ENCODE measurements around the gene HDAC11.
"Not testable (repeated sequence)": the region's sequence is repeated elsewhere in the genome, so short reads cannot be mapped to it uniquely, and the experiment has no call there.

Gene HDAC11

DNA sequence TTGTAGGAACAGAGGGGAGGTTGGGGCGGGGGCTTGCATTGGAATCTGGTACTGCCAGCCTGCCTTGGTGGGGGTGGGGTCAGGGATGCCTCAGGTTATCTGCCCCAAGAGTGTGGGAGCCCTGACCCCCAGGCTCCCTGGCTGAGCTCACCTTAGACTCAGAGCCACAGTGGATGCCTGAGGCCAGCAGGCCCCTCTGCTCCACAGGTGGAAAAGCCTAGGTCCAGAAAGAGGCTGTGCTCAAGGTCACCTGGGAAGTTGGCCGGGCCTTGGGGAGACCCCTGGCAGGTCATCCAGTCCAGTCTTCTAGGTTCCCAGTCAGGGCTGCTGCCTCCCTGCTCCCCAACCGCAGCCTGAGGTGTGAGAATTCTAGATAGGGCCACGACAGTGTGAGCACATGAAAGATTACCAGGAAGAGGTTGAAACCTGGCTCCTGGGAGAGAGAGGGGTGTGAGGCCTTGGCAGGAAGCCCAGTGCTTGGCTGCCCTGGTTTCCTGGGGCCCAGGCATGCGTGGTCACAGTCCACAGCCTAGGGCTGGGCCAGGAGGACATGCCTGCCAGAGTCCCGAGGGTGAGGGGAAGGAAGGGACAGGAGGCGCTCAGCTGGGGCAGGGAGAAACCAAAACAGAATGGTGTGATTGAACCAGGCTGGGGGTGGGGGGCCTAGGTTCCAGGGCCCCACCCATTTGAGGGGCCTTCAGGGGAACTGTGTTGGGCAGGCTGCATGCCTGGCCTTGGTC lies 4.9 kb downstream of the HDAC11 start:
- peaks cover 15% of the 10 kb centered on the region for H3K27me3 Mint-ChIP-seq (ENCODE audit: low read depth, poor library complexity)
- H3K9me3 Mint-ChIP-seq: no peaks in the 10 kb centered on the region
- no peak for DNase-seq
- TF ChIP-seq, protein P1, sequence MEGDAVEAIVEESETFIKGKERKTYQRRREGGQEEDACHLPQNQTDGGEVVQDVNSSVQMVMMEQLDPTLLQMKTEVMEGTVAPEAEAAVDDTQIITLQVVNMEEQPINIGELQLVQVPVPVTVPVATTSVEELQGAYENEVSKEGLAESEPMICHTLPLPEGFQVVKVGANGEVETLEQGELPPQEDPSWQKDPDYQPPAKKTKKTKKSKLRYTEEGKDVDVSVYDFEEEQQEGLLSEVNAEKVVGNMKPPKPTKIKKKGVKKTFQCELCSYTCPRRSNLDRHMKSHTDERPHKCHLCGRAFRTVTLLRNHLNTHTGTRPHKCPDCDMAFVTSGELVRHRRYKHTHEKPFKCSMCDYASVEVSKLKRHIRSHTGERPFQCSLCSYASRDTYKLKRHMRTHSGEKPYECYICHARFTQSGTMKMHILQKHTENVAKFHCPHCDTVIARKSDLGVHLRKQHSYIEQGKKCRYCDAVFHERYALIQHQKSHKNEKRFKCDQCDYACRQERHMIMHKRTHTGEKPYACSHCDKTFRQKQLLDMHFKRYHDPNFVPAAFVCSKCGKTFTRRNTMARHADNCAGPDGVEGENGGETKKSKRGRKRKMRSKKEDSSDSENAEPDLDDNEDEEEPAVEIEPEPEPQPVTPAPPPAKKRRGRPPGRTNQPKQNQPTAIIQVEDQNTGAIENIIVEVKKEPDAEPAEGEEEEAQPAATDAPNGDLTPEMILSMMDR (IDR thresholded peaks at IDR 0.05): no peak
- H3K4me1 Mint-ChIP-seq: peaks cover 35% of the 10 kb centered on the region
- H3K4me3 Mint-ChIP-seq: no peak overlapping the region
- H3K27ac Mint-ChIP-seq: no peak overlapping the region
- peaks cover 4% of the 10 kb centered on the region for H3K36me3 Mint-ChIP-seq (ENCODE audit: low read depth)

DNA sequence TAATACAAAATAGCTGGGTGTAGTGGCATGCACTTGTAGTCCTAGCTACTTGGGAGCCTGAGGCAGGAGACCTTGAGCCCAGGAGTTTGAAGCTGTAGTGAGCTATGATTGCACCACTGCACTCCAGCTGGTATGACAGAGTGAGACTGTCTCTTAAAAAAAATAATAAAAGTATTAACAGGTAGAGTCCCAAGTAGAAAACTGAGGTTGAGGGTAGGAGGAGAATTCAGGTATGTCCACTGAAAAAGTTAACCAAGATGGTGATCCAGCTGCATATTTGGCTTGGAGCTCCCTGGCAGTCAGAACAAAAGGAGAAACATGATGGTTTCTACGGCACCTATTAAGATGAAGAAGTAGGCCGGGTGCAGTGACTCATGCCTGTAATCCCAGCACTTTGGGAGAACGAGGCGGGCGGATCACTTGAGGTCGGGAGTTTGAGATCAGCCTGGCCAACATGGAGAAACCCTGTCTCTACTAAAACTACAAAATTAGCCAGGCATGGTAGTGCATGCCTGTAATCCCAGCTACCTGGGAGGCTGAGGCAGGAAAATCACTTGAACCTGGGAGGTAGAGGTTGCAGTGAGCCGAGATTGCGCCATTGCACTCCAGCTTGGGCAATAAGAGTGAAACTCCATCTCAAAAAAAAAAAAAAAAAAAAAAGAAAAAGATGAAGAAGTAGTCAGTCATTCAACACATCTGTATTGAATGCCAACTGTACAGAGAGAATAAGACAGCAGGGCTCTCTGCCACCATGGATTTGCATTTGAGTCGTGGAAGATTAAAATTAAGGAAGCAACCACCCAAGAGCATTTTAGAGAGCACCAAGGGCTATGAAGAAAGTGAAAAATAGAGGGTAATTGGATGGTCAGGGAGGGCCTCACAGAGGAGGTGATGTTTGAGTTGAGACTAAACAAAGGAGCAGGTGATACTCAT lies 5.8 kb downstream of the HDAC11 start:
- not testable (repeated sequence) for H3K9me3 Mint-ChIP-seq; H3K4me3 Mint-ChIP-seq; H3K27ac Mint-ChIP-seq; DNase-seq; H3K36me3 Mint-ChIP-seq (ENCODE audit: low read depth)
- H3K27me3 Mint-ChIP-seq (ENCODE audit: low read depth, poor library complexity): peaks cover 11% of the 10 kb centered on the region
- peaks cover 32% of the 10 kb centered on the region for H3K4me1 Mint-ChIP-seq

DNA sequence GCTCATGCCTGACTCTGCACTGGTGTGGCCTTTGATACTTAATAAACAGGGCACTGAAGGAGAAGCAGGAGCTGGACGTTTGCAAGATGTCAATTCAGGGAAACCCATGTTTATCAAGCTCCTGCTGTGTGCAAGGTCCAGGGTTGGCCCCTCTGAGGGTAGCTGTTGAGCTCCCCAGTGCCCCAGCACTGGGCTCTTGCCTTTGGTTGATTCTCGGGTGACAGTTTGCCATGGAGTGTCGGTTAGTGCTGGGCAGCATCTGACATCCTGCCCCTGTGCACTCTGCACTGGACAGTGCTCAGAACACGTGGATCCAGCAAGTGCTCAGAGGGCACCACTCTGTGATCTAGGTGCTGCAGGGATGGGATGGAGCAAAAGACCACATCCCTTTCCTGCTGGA lies 7.3 kb downstream of the HDAC11 start:
- Mint-ChIP-seq H3K36me3 (ENCODE audit: low read depth) (peaks cover 4% of the 10 kb centered on the region), H3K4me1 (peaks cover 25% of the 10 kb centered on the region), H3K27ac (no peak overlapping the region), H3K9me3 (no peaks in the 10 kb centered on the region), H3K4me3 (no peak overlapping the region), H3K27me3 (ENCODE audit: low read depth, poor library complexity) (peaks cover 9% of the 10 kb centered on the region)
- DNase-seq: no peak
- TF ChIP-seq, protein P1 (IDR thresholded peaks at IDR 0.05): no peak

DNA sequence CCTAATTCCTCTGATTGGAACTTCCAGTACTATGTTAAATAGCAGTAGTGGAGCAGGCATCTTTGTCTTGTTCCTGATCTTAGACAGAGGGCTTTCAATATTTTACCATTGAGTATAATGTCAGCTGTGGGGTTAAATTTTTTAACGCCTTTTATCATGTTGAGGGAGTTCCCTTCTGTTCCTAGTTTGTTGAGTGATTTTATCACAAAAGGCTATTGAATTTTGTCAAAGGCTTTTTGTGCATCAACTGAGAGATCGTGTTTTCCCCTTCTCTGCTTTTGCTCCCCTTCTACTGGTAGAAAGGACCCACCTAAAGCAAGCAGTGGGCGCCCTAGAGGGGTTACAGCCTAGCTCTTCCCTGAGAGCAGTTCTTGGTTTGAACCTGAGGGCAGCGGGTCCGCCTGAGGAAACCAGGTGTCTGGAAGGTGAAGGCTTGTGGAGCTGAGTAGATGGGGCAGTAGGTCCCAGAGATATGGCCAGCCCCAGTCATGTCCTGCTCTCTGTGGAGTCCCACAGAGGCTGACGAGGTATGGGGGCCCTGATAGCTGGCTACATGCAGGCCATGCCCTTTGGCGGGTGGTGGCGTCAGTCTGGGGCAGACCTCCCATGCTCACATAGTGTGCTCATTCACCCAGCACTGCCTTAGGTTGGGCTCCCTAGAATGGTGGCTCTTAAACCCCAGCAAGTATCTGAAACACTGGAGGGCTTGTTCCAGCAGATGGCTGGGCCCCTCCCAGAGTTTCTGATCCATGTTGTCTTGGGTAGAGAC lies 11.3 kb downstream of the HDAC11 start:
- no peak overlapping the region for H3K4me3 Mint-ChIP-seq
- H3K9me3 Mint-ChIP-seq: no peaks in the 10 kb centered on the region
- H3K27ac Mint-ChIP-seq: no peak overlapping the region
- H3K4me1 Mint-ChIP-seq: peaks cover 3% of the 10 kb centered on the region
- DNase-seq: no peak
- TF ChIP-seq, protein P1 (IDR thresholded peaks at IDR 0.05): no peak
- no peaks in the 10 kb centered on the region for H3K36me3 Mint-ChIP-seq (ENCODE audit: low read depth)
- peaks cover 6% of the 10 kb centered on the region for H3K27me3 Mint-ChIP-seq (ENCODE audit: low read depth, poor library complexity)

DNA sequence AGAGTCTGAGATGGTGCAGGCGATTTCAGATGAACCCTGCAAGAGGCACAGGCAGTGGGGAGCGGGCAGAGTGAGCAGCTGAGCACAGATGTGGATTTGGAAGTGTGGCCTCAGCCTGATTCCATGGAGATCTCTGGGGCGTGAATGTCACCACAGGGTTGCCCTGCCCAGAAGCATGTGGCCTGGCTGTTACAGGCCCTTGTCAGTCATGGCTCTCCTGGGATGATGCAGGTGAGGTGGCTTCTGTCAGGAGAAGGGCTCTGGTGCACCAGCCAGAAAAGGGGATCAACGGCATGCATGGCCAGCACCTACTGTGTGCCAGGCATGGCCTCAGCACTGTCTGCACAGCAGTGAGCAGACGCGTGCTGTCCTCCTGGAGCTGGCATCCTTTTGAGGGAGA lies 11.9 kb downstream of the HDAC11 start:
- Mint-ChIP-seq H3K36me3 (ENCODE audit: low read depth) (no peaks in the 10 kb centered on the region), H3K27ac (no peak overlapping the region), H3K4me1 (peaks cover 9% of the 10 kb centered on the region), H3K27me3 (ENCODE audit: low read depth, poor library complexity) (peaks cover 6% of the 10 kb centered on the region), H3K4me3 (no peak overlapping the region), H3K9me3 (no peaks in the 10 kb centered on the region)
- DNase-seq: no peak
- TF ChIP-seq, protein P1 (IDR thresholded peaks at IDR 0.05): no peak
